ENCODE data around the gene FBXL7.
"Not testable (repeated sequence)": the region's sequence is repeated elsewhere in the genome, so short reads cannot be mapped to it uniquely, and the experiment has no call there.

Gene FBXL7

DNA sequence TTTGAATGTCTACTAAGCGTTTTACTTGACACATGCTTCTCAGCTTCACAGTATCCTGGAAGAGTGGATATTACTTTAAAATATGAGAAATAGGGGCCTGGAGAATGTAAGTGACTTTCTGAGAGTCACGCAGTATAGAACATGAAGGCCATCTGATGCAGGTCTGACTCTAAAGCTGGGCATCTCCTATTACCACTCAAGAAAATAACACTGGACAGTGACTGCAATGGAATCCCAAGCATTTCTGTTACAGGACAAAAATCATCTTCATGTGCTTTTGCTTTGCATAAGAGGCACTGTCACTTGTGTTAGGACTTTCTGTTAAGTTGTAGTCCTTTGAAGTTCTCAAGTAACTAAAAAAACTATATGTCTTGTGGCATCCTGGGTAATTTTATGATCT, 335.5 kb downstream of the FBXL7 start:
- DNase-seq = no peak

GRCh38 chr5:15837551-15838289, 337.7 kb downstream of the FBXL7 start:
- DNase-seq = no peak

GRCh38 chr5:15844253-15844652, 344.3 kb downstream of the FBXL7 start:
- no peak for DNase-seq

GRCh38 chr5:15844871-15845270, 344.9 kb downstream of the FBXL7 start:
- no peak for DNase-seq

DNA sequence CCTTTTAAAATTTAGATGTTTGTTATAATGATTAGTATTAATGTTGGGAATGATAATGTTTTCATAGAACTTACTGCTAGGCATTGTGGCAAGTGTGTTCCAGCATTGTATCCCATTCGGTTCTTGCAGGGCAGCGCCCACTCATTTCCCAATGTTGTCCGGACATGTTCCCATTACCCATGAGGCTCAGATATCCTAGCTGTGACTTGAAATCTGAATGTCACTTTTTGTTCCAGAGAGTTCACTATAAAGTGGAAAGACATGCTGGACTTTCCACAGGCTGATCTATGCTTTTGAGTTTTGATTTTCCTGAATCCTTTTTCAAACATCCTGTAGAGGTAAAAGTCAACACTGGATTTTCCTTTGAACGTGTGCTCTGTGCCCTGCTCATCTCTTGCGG, 350.6 kb downstream of the FBXL7 start:
- DNase-seq = no peak

DNA sequence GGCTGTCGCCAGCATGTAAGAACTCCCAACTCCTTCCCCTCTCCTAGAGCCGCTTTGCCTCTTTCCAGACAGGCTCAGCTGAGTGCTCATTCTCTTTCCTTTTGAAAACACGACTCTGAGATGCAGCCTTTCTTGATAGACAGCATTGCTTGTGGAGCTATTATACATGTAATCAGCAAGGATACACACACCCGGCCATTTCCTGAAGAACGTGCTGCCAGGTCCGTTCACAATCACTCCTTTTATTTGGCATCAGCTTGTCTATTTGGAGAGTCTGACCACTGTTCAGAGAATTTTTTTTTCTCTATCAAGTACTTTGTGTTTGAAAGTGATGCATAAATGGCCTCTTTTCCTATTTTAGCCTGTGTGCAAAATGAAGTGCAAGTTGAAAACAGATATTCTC, 351.0 kb downstream of the FBXL7 start:
- no peak for DNase-seq

- DNase-seq = no peak
Observed at GRCh38 chr5:15852217-15852616, 352.2 kb downstream of the FBXL7 start.

- DNase-seq = no peak
Observed at GRCh38 chr5:15852949-15853348, 353.0 kb downstream of the FBXL7 start.

DNA sequence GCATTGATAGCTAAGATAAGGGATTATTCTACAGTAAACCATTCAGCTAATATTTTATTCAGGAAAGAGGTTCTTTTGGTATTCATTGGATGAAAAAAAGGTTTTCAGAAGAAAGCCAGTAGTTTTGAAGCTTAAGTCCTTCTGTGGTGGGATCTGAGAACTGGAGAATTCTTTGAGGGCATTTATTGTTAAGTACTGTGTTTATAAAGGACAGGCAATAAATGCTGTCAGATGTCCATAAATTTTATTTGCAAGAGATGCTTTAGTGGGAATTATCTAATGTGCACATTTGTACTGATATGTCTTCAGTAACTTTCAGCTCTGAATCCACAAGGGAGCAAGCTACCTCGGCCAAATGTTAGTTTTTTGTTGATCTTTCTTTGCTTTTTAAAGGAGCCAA, 358.3 kb downstream of the FBXL7 start:
- DNase-seq = no peak

- DNase-seq = no peak
Observed at GRCh38 chr5:15864536-15865215, 364.7 kb downstream of the FBXL7 start.

DNA sequence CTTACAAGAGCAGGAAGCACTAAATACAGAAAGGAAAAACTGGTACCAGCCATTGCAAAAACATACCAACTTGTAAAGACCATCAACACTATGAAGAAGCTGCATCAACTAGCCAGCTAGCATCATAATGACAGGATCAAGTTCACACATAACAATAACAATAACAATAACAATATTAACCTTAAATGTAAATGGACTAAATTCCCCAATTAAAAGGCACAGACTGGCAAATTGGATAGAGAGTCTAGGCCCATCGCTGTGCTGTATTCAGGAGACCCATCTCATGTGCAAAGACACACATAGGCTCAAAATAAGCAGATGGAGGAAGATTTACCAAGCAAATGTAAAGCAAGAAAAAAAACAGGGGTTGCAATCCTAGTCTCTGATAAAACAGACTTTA, 372.3 kb downstream of the FBXL7 start:
- DNase-seq = not testable (repeated sequence)

DNA sequence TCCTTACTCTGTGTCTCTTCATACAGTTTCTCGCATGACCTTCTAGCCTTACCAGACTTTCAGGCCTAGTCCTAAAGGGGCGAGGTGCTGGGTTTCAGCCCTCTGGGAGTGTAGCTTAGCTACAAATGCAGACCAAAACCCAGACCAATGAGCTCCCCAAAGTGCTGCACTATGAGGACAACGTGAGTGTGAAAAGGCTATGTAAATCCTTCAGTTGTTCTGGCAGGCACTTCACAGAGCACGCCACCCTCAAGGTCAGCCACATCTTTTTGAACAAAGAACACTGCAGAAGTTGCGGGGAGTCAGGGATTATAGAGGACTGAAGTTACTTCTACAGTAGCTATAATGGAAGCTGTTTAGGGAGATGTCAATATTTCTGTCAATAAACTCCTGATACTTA, 377.9 kb downstream of the FBXL7 start:
- no peak for DNase-seq

- peak; percentile 1 for DNase-seq
Observed at GRCh38 chr5:15880201-15880600, 380.2 kb downstream of the FBXL7 start.

DNA sequence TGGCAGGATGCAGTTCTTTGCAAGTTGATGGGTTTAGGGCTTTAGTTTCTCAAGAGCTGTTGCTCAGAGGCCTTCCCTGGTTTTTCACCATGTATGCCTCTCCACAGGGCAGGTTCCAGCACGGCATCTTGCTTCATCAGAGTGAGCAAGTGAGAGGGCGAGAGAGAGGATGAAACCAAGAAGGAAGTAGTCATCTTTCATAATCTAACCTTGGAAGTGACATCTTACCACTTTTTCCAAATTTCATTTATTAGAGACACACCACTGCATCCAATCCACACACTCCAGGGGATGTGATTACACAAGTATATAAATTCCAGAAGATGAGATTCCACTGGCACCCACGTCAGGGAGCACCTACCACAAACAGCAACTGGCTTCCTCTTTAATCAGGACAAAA, 385.2 kb downstream of the FBXL7 start:
- DNase-seq = no peak

DNA sequence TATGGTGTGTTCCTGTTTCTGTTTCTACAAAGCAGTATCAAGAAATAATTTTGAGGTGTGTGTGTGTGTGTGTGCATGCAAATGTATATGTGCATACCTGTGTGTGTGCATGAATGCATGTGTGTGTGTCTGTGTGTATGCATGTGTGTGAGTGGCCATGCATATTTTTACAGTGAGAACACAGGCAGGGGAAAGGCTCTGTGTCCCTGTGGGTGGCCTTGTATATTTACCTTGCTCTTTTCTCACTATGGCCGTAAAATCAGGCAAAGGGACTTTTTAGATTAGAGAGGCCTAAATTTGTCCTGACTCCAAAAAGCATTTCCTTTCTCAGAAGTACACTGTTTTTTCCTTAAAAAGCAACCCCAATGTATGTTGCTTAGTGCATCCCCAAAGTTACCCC, 386.2 kb downstream of the FBXL7 start:
- no peak for DNase-seq

GRCh38 chr5:15887093-15887492, 387.1 kb downstream of the FBXL7 start:
- DNase-seq = no peak

DNA sequence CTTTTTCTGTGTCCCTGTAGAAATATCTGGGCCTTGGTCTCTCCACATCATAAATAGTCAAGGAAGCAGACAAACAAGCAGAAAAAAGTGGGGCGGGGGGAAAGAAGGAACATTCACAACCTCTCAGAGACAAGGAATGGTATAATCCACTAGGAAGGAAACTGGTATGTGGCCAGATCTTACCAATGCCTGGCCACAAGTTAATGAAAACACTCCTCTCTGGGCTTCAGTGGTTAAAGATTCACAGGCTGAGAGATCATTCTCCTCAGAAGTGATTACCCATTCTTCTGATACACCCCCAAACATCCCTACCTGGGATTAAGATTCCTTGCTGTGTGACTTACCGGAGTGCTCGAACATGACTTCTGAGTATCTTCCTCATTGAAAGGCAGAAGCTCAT, 389.0 kb downstream of the FBXL7 start:
- DNase-seq = no peak

DNA sequence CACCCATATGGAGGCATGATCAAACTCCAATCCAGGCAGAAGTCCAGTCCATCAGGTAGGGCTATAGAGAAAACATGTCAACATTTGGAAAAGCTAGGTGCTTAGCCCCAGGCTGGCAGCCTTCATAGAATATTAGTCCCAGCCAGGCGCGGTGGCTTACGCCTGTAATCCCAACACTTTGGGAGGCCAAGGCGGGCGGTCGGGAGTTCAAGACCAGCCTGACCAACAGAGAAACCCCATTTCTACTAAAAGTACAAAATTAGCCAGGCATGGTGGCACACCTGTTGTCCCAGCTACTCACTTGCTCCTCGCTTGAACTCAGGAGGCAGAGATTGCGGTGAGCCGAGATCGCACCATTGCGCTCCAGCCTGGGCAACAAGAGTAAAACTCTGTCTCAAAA, 393.9 kb downstream of the FBXL7 start:
- no peak for DNase-seq

DNA sequence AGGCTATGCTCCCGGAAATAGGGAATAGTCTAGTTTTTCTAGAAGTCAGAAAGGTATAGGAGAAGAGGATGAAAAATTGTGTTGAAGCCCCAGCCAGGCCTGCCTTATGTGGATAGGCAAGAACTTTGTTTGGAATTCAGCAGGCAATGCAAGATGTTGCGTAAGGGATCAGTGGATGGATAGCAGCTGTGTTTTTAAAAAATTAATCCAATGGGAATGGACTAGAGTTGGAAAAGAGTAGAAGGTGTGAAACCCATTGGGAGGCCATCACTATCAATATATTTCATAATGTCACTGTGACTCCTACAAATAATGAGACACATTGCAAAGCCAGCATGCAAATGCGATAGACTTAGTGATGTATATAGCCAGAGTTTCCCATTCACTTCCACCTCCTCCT, 397.7 kb downstream of the FBXL7 start:
- no peak for DNase-seq

DNA sequence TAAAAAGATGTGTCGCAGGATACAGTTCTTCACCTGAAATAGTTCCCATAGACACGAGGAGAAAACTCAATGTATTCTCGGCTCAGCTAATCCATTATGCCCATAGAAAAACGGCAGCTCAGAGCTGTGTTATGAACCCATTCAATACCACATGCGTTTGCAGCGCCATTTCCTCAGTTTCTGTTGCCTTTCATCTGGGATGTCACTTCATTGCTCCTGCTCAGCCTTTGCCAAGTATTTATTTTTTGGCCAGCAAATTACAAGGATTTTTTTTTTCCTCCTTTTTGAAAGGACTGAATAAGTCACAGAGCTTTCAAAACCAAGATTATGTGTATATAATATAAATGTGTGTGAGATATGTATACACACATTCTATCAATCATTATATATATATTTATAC, 398.7 kb downstream of the FBXL7 start:
- no peak for DNase-seq

DNA sequence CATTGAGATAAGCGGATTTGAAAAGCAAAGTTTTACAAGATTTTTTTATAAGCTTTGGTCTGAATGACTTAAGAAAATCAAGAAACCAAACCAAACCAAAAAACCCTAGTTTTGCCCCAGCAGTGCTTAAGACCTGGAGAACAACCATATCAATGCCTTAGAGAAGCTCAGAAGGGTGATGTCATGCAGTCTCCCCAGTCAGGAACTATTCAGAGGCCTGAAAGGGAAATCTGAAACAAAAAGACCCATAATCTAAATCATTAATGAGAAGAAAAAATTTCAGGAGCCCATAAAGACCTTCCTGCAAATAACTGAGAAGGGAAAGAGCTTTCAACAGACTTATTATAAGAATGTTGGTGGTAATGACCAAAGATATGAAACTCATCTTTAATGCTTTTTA, 399.5 kb downstream of the FBXL7 start:
- no peak for DNase-seq

- no peak for DNase-seq
Observed at GRCh38 chr5:15901151-15901550, 401.2 kb downstream of the FBXL7 start.

- no peak for DNase-seq
Observed at GRCh38 chr5:15902066-15902465, 402.1 kb downstream of the FBXL7 start.

DNA sequence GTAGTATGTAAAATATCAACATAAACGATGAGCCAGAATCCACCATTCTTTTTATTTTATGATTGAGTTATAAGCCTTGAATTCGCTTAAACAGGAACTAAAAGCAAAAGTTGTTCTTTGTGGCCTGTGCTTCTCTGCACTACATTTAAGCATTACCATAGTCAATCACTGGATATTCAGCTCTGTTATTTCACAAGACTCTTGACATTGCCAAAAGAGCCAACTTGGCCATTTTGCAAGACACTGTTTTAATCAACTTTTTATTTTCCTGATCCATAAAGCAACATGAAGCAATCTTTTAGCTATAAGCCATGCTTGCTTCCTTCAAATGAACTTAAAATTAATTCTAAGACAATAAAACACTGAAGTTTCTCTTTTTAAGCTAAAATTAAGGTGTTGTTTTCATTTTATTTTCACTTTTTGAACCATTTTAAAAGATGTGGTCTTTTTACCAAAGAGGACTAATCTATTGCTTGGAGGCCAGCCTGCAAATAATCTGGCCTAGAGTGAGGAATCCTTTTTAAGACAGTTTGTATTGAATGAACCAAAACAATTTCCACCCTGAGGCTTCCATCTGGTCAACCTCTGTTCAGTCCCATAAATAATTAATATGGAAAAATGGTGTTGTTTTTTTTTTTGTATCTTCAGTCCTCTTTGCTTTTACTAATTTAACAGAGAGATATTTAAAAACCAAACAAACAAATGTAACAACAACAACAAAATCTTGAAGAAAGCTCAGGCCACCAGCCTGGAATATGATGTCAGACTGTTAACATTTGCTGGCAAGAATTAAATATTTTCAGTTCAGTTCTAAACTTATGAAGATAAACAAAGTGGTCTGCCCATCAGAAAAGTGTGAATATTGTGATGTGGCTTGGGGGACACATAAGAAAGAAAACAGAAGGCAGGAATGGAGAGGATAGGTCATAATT, 405.2 kb downstream of the FBXL7 start:
- no peak for DNase-seq
